Measurements from ENCODE around the gene ZNHIT6.
"Not testable (repeated sequence)": the region's sequence is repeated elsewhere in the genome, so short reads cannot be mapped to it uniquely, and the experiment has no call there.

Gene ZNHIT6

DNA sequence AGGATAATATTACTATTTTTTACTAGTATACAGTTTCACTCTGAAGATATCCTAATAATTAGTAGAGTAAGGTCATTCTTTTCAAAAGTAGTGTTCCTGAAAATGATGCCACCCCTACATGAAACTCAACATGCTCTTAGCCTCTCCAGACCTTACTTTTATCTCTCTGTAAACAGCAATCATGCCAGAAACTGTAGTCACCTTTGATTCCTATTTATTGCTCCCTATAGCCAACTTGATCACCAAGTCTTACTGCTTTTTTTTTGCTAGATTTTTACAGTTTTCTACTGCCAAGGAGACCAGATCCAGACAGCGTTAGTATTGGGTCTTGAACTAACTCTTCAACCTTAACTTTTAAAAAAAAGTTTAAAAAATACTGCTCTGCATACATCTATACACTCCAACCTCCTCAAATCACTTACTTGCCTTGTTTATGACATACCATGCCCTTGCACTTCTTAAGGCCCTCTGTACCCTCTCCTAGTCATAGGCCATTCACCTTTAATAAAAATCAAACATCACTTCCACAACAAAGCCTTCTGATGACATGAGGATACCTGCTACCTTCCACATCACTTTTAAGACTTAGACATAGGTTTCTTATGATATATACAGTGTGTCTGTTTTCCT lies 36.1 kb downstream of the ZNHIT6 start:
- DNase-seq (ENCODE audit: low read depth in 2 of 2), result no peak

DNA sequence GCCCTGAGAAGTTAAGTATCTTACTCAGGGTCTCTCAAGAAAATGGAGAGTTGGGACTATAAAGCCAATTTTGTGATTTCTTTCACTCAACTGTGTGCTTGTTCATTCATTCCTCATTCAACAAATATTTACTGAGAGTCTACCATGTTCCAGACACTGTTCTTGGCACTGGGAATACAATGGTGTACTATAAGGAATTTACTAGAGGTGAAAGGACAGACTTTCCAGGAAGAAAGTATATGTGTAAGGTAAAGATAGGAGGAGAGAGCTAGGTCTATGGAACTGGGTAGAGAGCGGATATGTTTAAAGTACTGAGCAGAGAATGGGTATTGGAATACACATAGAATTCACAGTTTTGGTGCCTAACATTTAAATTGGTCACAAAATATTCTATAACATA lies 42.3 kb downstream of the ZNHIT6 start:
- no peak for DNase-seq (ENCODE audit: low read depth in 2 of 2)

DNA sequence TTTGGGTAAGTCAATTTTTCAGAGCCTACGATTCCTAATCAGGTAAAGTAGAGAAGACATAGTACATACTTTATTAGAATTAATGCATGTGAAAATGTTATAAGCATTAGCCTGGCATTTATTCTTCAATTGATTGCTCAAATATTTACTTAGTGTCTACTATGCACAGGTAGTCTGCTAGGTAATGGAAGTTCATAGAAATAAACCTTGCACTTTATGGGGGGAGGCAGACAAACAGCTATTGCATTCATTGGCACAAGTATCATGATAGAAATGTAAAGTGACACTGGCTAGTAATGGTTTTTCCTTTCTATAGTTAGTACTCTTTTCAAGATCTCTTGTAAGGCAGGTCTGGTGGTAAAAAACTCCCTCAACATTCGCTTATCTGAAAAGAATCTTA lies 44.9 kb downstream of the ZNHIT6 start:
- no peak for DNase-seq (ENCODE audit: low read depth in 2 of 2)

DNA sequence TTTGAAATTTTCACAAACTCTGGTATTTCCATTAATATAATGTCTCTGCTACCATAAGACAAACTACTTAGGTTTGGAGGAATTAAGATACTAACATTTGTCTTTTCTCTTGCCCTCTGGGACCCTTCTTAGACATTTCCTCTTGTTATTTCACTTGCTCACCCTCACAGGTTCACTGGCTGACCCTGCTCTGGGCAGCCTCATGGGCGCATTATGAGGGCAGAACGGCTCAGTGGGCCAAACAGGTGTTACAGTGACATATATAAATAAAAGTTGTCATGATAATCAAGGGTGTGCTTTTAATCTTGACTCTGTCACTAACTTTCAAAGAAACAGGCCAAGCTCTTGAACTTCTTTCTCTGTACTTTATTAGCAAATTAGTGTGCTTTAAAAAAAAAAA lies 46.5 kb downstream of the ZNHIT6 start:
- no peak for DNase-seq (ENCODE audit: low read depth in 2 of 2)

DNA sequence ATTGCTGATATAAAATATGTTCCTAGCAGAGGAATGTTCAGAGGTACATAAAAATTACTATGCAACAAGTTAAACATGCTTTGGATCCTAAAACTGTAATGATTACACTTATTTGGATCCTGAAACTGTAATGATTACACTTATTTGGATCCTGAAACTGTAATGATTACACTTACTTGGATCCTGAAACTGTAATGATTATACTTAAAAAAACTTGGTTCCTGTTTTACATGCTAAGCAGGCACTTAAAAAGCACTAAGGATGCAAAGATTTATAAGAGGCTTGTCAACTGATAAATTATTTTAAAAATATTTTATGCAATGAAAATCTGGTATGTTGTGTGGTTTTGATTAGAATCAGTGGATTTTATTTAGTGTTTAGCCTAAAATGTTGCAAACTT lies 47.7 kb downstream of the ZNHIT6 start:
- no peak for DNase-seq (ENCODE audit: low read depth in 2 of 2)

DNA sequence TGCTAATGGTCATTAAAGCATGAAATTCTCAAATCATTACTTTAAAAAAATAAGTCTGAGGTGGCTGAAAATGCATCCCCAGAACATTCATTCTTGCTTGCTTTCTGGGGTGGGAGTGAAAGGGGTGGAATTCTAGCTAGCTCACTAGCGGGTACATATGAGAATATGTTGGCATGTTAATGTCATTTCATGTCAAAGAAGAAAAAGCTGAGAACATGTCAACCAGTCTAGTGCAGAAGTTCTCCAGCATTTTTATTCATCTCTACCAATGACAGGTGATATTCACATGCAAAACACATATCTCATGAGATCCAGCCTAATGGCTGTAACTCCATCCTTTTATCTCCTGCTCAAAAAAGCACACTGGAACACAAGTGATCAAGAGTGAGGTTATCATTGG lies 49.1 kb downstream of the ZNHIT6 start:
- DNase-seq (ENCODE audit: low read depth in 2 of 2), result no peak

DNA sequence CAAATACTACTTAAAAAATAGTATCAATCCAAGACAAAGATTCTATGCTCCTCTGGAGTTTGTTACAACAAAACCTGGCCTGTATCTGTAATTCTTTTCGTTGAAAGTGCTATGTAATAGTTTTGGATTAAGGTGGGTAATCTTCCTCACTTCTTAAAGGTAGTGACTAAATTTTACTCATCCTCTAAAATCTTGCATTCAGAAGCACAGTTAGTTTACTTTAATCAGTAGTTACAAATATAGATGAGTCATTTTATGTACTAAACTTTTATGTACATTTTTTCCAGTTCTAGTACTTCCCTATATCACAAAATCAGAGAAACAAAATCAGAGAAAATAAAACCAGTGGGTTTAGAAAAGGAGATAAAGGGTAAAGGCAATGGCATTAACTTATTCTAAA lies 51.3 kb downstream of the ZNHIT6 start:
- DNase-seq (ENCODE audit: low read depth in 2 of 2), result no peak

DNA sequence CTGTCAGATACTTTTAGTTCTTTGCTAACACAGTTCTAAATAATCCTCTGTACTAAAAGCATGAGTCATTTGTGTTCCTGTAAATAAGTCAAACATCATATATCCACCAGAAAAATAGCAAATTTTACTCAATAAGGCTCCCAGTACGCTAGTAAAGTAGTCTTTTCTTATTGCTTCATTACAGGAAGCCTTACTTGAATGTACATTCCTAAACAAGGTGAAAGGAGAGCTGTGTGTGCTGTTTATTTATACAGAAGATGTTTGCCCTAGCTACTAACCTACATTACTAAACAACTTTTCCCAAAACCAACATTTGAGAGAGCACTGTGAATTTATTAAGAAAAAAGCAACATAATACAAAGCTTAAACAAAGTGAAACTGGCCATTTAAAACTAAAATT lies 52.0 kb downstream of the ZNHIT6 start:
- DNase-seq (ENCODE audit: low read depth in 2 of 2), result no peak

DNA sequence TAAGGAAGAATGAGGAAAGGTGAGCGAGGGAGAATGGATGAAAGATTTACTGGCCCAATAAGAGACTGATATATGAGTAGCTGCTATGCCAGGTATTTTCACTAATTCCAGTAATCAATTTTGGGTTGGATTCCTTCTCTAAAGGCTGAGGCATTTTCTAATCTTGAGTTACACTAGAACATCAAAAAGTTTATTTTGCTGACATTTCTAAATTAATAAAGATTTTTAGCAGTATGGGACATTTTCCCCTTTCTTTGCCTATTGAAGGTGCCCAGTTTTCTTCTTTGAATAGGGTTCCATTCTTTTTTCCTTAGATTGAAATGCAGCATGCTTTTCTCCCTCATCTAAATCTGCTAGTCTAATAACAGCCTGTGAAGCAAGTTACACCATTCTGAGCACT lies 52.9 kb downstream of the ZNHIT6 start:
- no peak for DNase-seq (ENCODE audit: low read depth in 2 of 2)

DNA sequence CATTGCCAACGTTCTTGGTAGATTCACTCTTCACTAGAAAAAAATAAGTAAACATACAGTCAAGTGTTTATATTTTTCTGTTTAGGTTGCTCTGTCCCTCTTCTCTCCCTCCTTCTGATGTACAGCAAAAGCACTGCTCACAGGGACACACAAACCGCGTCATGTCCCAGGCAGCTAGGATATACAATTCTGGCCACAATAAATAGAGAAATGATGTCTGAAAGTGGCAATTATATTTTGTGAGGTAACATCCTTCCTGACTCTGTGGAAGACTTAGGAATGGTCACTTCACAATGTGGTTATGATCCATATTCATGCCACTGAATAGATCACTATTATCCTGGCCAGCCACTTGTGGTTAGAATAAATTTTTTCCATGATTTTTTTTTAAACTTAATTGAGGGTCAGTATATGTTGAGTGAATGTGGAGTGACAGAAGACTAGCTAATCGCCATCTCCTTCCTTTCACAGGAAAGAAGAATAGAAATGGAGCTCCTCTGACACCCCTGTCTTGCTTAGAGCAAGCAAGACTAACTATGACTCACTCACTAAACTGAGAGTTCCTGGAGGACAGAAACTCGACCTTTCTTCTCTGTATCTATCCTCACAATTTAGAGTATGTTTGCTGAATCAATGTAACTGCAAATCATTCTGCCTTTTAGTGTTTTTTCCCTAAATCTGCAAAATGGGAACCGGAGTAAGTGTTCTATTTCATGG lies 54.0 kb downstream of the ZNHIT6 start:
- DNase-seq (ENCODE audit: low read depth in 2 of 2), result no peak

DNA sequence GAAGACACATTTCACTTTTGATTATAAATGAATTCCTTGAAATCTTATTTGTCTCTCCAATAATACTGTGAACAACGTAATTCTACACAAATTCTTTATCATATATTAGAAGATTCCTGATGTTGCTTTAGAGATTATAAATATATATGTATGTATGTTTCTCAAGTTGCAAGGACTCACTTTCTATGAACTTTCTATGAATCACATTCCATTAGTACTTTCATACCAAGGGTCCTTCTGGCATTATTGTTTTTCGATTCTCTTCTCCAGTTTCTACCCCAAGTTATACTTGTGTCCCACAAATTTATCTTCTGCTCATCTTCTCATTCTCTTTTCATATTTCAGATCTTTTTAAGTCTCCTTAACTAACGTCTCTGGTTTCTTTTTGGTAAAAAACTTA lies 55.9 kb downstream of the ZNHIT6 start:
- DNase-seq (ENCODE audit: low read depth in 2 of 2), result no peak

DNA sequence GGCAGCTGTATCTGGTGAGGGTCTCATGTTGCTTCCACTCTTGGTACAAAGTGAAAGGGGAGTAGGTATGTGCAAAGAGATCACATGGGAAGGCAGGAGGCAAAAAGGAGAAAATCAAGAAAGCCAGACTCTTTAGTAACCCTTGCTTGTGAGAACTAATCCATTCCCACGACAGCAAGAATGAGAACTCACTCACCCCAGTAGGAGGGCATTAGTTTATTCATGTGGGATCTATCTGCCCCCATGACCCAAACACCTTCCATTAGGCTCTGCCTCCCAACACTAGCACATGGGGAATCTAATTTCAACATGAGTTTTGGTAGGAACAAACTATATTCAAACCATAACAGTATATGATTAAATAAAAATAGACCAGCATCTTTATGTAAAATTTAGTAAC lies 57.6 kb downstream of the ZNHIT6 start:
- DNase-seq (ENCODE audit: low read depth in 2 of 2), result no peak

DNA sequence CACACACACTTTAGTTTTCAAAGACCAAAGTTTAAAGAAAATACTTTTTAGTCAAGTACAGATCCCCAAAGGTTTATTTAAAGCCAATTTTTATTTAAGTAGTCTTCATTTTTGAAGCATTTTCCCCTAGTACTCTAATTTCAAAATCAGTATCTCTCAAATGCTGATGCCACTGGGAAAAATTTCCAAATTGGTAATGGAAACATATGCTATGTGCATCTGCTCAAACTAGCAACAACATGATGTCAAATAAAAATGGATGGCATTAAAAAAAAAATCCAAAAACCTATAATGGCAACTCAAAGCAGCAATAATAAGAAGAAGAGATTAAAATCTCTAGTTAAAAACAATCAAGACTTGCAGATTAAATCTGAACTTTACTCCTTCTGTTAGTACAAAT lies 58.6 kb downstream of the ZNHIT6 start:
- DNase-seq (ENCODE audit: low read depth in 2 of 2), result no peak

DNA sequence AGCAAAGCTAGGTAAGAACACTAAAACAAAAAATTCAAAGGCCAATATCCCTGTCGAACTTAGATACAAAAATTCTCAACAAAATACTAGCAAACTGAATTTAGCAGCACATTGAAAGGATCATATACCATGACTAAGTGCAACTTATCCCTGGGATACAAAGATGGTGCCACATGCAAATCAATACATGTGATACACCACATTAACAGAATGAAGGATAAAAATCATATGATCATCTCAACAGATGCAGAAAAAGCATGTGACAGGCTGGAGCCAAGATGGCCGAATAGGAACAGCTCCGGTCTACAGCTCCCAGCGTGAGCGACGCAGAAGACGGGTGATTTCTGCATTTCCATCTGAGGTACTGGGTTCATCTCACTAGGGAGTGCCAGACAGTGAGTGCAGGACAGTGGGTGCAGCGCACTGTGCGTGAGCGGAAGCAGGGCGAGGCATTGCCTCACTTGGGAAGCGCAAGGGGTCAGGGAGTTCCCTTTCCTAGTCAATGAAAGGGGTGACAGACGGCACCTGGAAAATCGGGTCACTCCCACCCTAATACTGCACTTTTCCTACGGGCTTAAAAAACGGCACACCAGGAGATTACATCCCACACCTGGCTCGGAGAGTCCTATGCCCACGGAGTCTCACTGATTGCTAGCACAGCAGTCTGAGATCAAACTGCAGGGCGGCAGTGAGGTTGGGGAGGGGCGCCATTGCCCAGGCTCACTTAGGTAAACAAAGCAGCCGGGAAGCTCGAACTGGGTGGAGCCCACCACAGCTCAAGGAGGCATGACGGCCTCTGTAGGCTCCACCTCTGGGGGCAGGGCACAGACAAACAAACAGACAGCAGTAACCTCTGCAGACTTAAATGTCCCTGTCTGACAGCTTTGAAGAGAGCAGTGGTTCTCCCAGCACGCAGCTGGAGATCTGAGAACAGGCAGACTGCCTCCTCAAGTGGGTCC lies 66.4 kb downstream of the ZNHIT6 start:
- DNase-seq (ENCODE audit: low read depth in 2 of 2), result not testable (repeated sequence)

DNA sequence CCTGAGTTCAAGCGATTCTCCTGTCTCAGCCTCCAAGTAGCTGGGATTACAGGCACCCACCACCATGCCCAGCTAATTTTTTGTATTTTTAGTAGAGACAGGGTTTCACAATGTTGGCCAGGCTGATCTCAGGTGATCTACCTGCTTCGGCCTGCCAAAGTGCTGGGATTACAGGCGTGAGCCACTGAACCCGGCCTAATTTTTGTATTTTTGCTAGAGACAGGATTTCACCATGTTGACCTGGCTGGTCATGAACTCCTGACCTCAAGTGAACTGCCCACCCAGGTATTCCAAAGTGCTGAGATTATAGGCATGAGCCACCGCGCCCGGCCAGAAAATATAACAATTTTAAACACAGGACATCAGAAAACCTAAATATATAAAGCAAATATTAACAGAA lies 68.3 kb downstream of the ZNHIT6 start:
- DNase-seq (ENCODE audit: low read depth in 2 of 2), result not testable (repeated sequence)

DNA sequence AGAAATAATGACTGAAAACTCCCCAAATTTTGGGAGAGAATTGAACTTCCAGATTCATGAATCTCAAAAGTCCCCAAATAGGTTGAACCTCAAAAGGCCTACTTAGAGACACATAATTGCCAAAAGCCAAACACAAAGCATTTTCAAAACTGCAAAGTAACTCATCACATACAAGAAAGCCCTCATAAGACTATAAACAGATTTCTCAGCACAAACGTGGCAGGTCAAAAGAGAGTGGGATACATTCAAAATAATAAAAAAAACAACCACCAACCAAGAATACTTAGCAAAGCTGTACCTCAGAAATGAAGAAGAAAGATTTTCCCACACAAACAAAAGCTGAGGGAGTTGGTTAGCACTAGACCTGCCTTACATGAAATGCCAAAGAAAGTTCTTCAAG lies 69.8 kb downstream of the ZNHIT6 start:
- no peak for DNase-seq (ENCODE audit: low read depth in 2 of 2)

DNA sequence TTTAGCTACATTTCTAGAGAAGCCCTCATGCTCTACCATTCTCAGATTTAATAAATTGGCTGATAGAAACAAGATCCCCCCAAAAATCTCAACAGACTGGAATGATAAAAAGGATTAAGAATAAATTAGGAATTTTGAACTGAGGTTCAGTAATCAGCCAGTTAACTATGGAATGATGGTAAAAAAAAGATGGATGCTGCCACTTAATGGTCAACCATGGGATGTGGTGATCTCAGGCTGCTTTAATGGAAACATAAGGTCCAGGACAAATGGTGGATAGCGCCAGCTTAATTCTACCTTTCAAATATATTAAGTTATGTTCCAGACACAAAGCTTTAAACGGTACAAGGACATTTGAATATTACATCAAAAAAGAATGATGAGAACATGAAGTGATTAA lies 77.7 kb downstream of the ZNHIT6 start:
- no peak for DNase-seq (ENCODE audit: low read depth in 2 of 2)

DNA sequence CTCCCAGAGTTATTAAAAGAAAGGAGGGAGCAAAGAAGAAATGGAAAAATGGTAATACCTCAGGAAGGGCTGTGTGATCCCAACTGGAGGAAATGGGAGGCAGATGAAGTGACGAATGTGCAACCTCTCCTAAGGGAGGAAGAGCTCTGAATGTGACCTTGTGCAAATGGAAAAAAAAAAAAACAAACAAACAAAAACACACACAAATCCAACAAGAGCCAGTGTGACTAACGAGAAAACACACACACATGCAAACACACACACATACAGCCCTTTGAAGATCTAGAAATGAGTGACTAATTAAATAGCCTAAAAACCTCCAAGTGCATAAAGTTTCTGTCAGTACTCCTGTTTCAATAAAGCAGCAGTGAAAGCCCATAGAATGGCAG lies 78.7 kb downstream of the ZNHIT6 start:
- no peak for DNase-seq (ENCODE audit: low read depth in 2 of 2)

DNA sequence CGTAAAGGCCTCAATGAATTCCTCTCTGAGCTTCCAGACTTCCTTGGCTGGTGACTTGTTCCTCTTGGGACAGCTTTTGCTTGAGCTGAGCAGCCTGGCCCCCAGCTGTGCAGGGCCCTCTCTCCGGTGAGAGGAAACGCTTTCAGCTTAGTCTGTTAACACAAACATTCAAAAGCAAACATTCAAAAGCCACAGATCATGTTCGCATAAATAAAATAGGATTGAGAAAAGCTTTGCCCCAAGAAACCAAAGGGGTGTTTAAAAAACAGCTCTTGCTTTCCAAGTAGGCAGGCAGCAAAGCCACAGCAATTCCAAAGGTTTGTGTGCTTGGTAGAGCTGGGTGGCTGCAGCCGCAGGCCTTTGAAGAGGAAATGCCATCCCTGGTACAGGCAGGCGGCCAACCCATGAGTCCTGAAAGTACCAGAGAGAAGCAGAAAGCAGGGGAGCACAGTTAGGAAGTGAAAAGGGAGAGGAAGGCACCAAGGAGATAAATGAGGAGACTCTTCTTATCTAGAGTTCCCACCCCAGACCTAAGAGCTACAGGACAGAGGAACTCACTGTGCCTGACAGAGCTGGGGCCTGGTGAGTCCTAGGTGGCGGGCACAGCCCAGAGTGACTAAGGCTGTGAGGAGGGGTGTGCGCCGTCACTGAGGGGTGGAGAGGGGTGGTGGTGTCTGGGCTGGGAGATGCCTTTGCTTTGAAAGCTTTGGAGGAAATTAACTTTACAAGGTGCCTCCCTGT lies 79.3 kb downstream of the ZNHIT6 start:
- DNase-seq (ENCODE audit: low read depth in 2 of 2), result no peak

DNA sequence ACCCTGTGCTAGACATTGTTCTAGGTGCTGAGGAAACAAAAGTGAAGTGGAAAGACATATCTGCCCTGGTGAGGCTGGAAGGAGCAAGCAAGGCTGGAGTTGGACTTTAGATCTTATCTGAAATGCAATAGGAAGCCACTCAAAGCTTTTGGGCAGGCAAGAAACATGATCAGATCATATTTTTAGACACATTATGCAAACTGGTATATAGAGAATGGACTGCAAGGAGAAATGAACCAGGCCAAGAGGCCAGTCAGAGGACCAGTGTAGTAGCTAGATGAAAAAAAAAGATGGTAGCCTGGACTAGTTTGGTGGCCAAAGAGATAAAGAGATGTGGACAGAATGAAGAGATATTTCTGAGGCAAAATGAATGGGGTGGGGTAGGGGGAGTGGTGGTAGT lies 81.4 kb downstream of the ZNHIT6 start:
- no peak for DNase-seq (ENCODE audit: low read depth in 2 of 2)

DNA sequence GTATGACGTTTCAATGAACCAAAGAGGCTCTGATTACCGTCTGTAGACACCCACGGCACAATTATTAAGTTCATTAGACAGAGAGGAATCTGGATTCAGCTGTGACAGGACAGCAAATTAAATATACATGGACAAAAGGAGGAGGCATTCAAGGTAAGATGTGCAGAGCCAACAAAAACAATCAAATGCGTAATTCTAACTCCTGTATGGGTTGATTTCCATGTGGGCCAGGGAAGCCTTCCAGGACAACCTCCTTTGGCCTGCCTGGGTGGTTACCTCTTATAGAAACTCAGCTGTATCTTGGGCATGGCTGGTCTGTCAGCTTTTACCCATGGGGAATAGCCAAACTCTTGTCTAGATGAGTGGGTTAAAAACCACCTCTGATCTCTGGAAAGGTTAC lies 83.9 kb downstream of the ZNHIT6 start:
- no peak for DNase-seq (ENCODE audit: low read depth in 2 of 2)

DNA sequence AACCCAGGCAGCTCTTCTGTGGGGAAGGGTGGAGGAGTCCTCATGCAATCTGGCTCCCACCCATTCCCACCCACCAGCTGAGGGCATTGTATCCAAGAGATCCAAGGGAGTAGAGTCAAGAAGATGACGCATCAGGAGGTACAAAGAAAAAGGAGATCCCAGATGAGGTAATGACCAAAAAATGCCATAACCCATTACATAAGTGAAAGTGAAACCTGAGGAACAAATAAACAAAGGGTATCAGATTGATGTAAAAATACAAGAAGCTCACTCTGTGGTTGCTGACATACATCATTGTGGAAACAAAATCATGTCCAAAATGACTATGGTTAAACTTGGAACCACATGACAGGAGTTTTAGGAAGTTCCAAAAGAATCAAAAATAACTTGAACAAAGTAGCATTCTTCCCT lies 85.2 kb downstream of the ZNHIT6 start:
- no peak for DNase-seq (ENCODE audit: low read depth in 2 of 2)

Measured in stimulated activated CD8-positive, alpha-beta memory T cell treated with anti-CD3 and anti-CD28 coated beads, Interleukin-15, amount 100 ng/mL, for 48 hours (primary cell).